ENCODE results near the gene LTBP1.

DNA sequence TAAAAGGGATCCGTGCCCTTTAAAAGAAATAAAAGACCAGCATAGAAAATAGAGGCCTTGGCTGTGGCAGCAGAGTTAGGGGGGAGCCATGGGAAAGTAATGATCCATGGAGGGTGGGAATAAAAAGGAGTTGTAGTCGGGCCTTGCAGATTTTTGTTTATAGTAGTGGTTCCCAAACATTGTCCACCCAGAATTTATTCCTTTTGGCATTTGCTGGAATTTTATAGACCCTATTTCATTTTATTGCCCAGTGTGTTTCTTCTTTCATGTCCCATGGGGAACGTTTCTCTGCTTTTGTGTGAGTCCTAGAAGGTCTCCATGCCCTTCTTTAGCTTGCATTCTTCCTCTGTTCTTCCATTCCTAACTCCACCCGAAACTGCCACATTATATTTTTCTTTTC lies 222.2 kb downstream of the LTBP1 start:
- TF ChIP-seq, protein P1, sequence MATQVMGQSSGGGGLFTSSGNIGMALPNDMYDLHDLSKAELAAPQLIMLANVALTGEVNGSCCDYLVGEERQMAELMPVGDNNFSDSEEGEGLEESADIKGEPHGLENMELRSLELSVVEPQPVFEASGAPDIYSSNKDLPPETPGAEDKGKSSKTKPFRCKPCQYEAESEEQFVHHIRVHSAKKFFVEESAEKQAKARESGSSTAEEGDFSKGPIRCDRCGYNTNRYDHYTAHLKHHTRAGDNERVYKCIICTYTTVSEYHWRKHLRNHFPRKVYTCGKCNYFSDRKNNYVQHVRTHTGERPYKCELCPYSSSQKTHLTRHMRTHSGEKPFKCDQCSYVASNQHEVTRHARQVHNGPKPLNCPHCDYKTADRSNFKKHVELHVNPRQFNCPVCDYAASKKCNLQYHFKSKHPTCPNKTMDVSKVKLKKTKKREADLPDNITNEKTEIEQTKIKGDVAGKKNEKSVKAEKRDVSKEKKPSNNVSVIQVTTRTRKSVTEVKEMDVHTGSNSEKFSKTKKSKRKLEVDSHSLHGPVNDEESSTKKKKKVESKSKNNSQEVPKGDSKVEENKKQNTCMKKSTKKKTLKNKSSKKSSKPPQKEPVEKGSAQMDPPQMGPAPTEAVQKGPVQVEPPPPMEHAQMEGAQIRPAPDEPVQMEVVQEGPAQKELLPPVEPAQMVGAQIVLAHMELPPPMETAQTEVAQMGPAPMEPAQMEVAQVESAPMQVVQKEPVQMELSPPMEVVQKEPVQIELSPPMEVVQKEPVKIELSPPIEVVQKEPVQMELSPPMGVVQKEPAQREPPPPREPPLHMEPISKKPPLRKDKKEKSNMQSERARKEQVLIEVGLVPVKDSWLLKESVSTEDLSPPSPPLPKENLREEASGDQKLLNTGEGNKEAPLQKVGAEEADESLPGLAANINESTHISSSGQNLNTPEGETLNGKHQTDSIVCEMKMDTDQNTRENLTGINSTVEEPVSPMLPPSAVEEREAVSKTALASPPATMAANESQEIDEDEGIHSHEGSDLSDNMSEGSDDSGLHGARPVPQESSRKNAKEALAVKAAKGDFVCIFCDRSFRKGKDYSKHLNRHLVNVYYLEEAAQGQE (IDR thresholded peaks at IDR 0.05; ENCODE audit: insufficient replicate concordance, low read depth): no peak
- TF ChIP-seq CTCF (IDR thresholded peaks at IDR 0.05; ENCODE audit: insufficient read depth, low read length): no peak
- TF ChIP-seq POLR2AphosphoS5 (IDR thresholded peaks at IDR 0.05; ENCODE audit: low read depth): no peak

Measured in HL-60 (cell line).